ENCODE data around the gene ACOT13.
"Not testable (repeated sequence)": the region's sequence is repeated elsewhere in the genome, so short reads cannot be mapped to it uniquely, and the experiment has no call there.

Gene ACOT13

DNA sequence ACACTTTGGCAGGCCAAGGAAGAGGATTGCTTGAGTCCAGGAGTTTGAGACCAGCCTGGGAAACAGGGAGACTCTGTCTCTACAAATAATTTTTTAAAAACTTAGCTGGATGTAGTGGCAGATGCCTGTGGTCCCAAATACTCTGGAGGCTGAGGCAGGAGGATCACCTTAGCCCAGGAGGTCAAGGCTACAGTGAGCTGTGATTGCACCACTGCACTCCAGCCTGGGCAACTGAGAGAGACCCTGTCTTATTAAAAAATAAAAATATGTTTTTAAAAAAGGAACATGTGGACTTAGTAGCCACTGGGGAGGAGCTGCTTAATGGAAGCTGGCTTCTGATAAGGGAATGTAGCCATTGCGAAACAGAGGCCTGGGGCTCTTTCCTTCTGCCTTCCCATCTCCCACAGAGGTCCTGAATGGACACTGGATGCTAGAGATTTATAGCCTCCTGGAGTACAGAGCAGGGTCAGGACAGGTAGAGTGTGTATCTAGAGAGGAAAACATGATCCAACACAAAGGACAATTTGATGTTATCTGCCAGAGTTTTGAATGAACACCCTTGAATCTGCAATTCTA is 86.1 kb downstream of the ACOT13 start:
- H3K27ac Mint-ChIP-seq = no peak overlapping the region
- H3K4me1 Mint-ChIP-seq = no peaks in the 10 kb centered on the region
- ATAC-seq = no peak
- peaks cover 20% of the 10 kb centered on the region for H3K27me3 Mint-ChIP-seq
- no peak overlapping the region for H3K4me3 Mint-ChIP-seq
- no peak for DNase-seq
- H3K9me3 Mint-ChIP-seq = peaks cover 5 to 12% of the 10 kb centered on the region in 2 donors

DNA sequence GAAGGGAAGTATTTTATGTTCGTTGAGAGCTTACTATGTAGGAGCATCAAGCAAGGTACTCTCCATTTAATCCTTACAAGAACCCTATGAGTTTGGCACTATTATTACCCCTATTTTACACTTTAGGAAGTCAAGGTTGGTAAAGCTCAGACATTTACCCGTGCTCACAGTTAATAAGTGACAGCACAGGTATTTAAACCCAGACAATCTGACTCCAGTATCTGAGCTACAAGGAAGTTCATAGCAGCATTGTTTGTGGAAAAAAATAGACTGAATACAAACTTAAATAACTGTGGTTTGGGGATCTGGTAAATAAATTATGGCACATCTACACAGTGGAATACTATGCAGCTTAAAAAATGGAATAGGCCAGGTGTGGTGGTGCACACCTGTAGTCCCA is 86.7 kb downstream of the ACOT13 start:
- no peak for ATAC-seq
- H3K27me3 Mint-ChIP-seq = peaks cover 20% of the 10 kb centered on the region
- H3K4me3 Mint-ChIP-seq = no peak overlapping the region
- no peak for DNase-seq
- H3K27ac Mint-ChIP-seq = no peak overlapping the region
- H3K9me3 Mint-ChIP-seq = peaks cover 5 to 12% of the 10 kb centered on the region in 2 donors
- H3K4me1 Mint-ChIP-seq = no peaks in the 10 kb centered on the region

DNA sequence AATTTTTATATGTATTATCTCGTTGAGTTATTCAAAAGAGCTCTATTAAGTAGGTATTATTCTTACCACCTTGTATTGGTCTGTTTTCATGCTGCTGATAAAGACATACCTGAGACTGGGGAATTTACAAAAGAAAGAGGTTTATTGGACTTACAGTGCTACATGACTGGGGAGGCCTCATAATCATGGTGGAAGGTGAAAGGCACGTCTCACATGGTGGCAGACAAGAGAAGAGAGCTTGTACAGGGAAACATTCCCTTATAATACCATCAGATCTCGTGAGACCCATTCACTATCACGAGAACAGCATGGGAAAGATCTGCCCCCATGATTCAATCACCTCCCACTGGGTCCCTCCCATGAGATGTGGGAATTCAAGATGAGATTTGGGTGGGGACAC is 87.5 kb downstream of the ACOT13 start:
- not testable (repeated sequence) for DNase-seq, H3K4me1 Mint-ChIP-seq, H3K4me3 Mint-ChIP-seq, H3K27ac Mint-ChIP-seq, ATAC-seq
- Mint-ChIP-seq H3K27me3 (peaks cover 13% of the 10 kb centered on the region), H3K9me3 (peaks cover 5 to 12% of the 10 kb centered on the region in 2 donors)

All from stimulated activated naive CD8-positive, alpha-beta T cell treated with anti-CD3 and anti-CD28 coated beads, Interleukin-15, amount 100 ng/mL, for 72 hours (primary cell).